ENCODE results near the gene TTC9B. TPM values are rescaled to one million over a fixed set of nuclear protein-coding genes. Genes with fewer than 3 reads are reported as not detected.

Gene TTC9B
- total and polyA plus RNA-seq, 2 donors (not counting 1 experiment from before 2014, with no cell fraction given) = not detected

- no peak overlapping the region for H3K4me3 Mint-ChIP-seq
- WGBS (ENCODE audit: insufficient coverage) = 100% methylated on average over 1 of the region's 1 CpG
- H3K4me1 Mint-ChIP-seq = no peaks in the 10 kb centered on the region
- no peak overlapping the region for H3K27ac Mint-ChIP-seq
- Histone ChIP-seq H3K79me2 (ENCODE audit: control insufficient read depth, insufficient read depth, low read length) (no peaks in the 10 kb centered on the region), H3K36me3 (replicated peaks in 1 of 2; ENCODE audit: control extremely low read depth in 1 of 2, control insufficient read depth in 1 of 2, extremely low read depth in 1 of 2, insufficient read depth in 2 of 2, low read length in 1 of 2) (no peaks in the 10 kb centered on the region), H3K4me1 (ENCODE audit: control insufficient read depth in 2 of 2, insufficient read depth in 2 of 2, low read length in 2 of 2) (no peaks in the 10 kb centered on the region), H4K20me1 (ENCODE audit: control insufficient read depth, insufficient read depth, low read length, poor library complexity, severe bottlenecking) (no peaks in the 10 kb centered on the region), H3K4me3 (ENCODE audit: control extremely low read depth in 1 of 5, extremely low read depth in 1 of 5, insufficient read depth in 1 of 5, low read depth in 2 of 5, low read length in 4 of 5) (no peak overlapping the region), H2AFZ (ENCODE audit: insufficient read depth, low read depth, low read length, poor library complexity, severe bottlenecking) (no peak overlapping the region), H3K4me2 (replicated peaks; ENCODE audit: low read depth, low read length, poor library complexity, severe bottlenecking) (no peak overlapping the region), H3K9ac (ENCODE audit: low read length) (no peak overlapping the region), H3K27me3 (replicated peaks in 1 of 4; ENCODE audit: control extremely low read depth in 1 of 4, control insufficient read depth in 3 of 4, insufficient read depth in 4 of 4, low read length in 3 of 4) (peaks cover 0 to 5% (median 0%) of the 10 kb centered on the region in 4 experiments), H3K27ac (ENCODE audit: low read length in 2 of 2) (no peak overlapping the region), H3K9me3 (ENCODE audit: control extremely low read depth in 1 of 3, control insufficient read depth in 2 of 3, insufficient read depth in 1 of 3, low read length in 2 of 3) (no peaks in the 10 kb centered on the region)
- no peak for TF ChIP-seq EZH2 (IDR thresholded peaks at IDR 0.05; ENCODE audit: borderline replicate concordance, insufficient read depth, low read depth, low read length, poor library complexity, severe bottlenecking)
- TF ChIP-seq CTCF (IDR thresholded peaks at IDR 0.05) = no peak
- CTCF ChIA-PET = interaction anchor here (1.3 kb wide), 1 partner anchor 44 kb away, joined by 5 read pairs; no protein-coding TSS in a partner anchor
- peaks cover 13% of the 10 kb centered on the region for H3K27me3 Mint-ChIP-seq
- ATAC-seq (ENCODE audit: low read depth) = no peak
- no peaks in the 10 kb centered on the region for H3K9me3 Mint-ChIP-seq (ENCODE audit: insufficient read depth)
- DNase-seq = no peak
- POLR2A ChIA-PET = no interaction called here
- intact Hi-C loops (cut with micrococcal nuclease) = no loop called here
Observed at GRCh38 chr19:40184273-40184672, 33.9 kb downstream of the TTC9B start.

- TF ChIP-seq CTCF (IDR thresholded peaks at IDR 0.05) = no peak
- TF ChIP-seq EZH2 (IDR thresholded peaks at IDR 0.05; ENCODE audit: borderline replicate concordance, insufficient read depth, low read depth, low read length, poor library complexity, severe bottlenecking) = no peak
- intact Hi-C loops (cut with micrococcal nuclease) = no loop called here
- ChIA-PET POLR2A (no interaction called here), CTCF (no interaction called here)
- H3K4me1 Mint-ChIP-seq = no peaks in the 10 kb centered on the region
- Histone ChIP-seq H3K27me3 (replicated peaks in 1 of 4; ENCODE audit: control extremely low read depth in 1 of 4, control insufficient read depth in 3 of 4, insufficient read depth in 4 of 4, low read length in 3 of 4) (peaks cover 0 to 5% (median 1%) of the 10 kb centered on the region in 4 experiments), H3K9me3 (ENCODE audit: control extremely low read depth in 1 of 3, control insufficient read depth in 2 of 3, insufficient read depth in 1 of 3, low read length in 2 of 3) (no peaks in the 10 kb centered on the region), H3K36me3 (replicated peaks in 1 of 2; ENCODE audit: control extremely low read depth in 1 of 2, control insufficient read depth in 1 of 2, extremely low read depth in 1 of 2, insufficient read depth in 2 of 2, low read length in 1 of 2) (no peaks in the 10 kb centered on the region), H2AFZ (ENCODE audit: insufficient read depth, low read depth, low read length, poor library complexity, severe bottlenecking) (no peak overlapping the region), H3K4me2 (replicated peaks; ENCODE audit: low read depth, low read length, poor library complexity, severe bottlenecking) (no peak overlapping the region), H3K79me2 (ENCODE audit: control insufficient read depth, insufficient read depth, low read length) (no peaks in the 10 kb centered on the region), H4K20me1 (ENCODE audit: control insufficient read depth, insufficient read depth, low read length, poor library complexity, severe bottlenecking) (no peaks in the 10 kb centered on the region), H3K4me1 (ENCODE audit: control insufficient read depth in 2 of 2, insufficient read depth in 2 of 2, low read length in 2 of 2) (no peaks in the 10 kb centered on the region), H3K27ac (ENCODE audit: low read length in 2 of 2) (no peak overlapping the region), H3K4me3 (ENCODE audit: control extremely low read depth in 1 of 5, extremely low read depth in 1 of 5, insufficient read depth in 1 of 5, low read depth in 2 of 5, low read length in 4 of 5) (no peak overlapping the region), H3K9ac (ENCODE audit: low read length) (no peak overlapping the region)
- ATAC-seq (ENCODE audit: low read depth) = no peak
- H3K4me3 Mint-ChIP-seq = no peak overlapping the region
- peaks cover 31% of the 10 kb centered on the region for H3K27me3 Mint-ChIP-seq
- no peaks in the 10 kb centered on the region for H3K9me3 Mint-ChIP-seq (ENCODE audit: insufficient read depth)
- H3K27ac Mint-ChIP-seq = no peak overlapping the region
- 85% methylated on average over 4 of the region's 4 CpGs for WGBS (ENCODE audit: insufficient coverage)
- DNase-seq = no peak
Observed at GRCh38 chr19:40178756-40179155, 39.4 kb downstream of the TTC9B start.
